KOPT-K1 (cell line): ENCODE results near the gene TTI1.

Experiments
- H3K27ac ChIP-seq: fragments of 200-600 bp; sonication (generic); 2 replicates; pipeline ENCODE4 v1.5.1; 2016; ENCODE audit warnings: antibody characterized with exemption, mild to moderate bottlenecking, low read depth, low read length; ENCODE audit not compliant: poor library complexity, severe bottlenecking
- H3K36me3 ChIP-seq: fragments of 200-600 bp; sonication (generic); 2 replicates; pipeline ENCODE4 v1.5.1; 2017; ENCODE audit warnings: antibody characterized with exemption, mild to moderate bottlenecking, low read length, moderate library complexity; ENCODE audit not compliant: insufficient read depth
- H3K9me3 ChIP-seq: fragments of 200-600 bp; sonication (generic); 2 replicates; pipeline ENCODE4 v1.5.1; 2017; ENCODE audit warnings: antibody characterized with exemption, low read length, mild to moderate bottlenecking; ENCODE audit not compliant: insufficient read depth, poor library complexity, severe bottlenecking

The TTI1 gene

DNA sequence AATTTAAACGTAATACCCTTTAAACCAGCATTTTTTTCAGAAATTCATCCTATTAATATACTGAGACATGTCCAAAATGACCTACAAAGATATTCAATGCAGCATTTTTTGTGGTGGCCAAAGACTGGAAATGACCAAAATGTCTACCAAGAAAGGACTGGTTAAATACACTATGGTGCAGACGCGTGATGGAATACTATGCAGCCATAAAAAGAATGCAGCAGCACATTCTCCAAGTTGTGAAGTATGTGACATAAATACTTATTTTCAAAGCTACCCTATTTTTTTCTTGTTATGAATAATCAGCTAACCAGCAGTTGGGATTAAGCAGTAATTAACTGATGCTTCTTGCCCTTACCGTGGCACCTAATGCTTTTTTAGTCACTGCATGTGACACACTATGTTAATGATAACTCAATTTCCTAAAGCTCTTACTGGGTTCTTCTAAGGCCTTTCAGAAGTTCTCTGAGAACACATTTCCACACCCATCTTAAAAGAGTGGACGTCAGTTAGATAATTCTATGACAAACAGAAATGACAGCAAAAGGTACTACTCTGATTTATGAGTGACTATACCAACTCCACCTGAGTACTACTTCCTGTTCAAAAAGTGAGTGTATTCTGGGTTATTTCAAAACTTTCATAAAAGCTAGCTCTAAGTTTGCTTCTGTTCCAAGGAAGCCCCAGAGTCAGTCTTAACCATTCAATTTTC is 24.9 kb downstream of the TTI1 start:
- Histone ChIP-seq H3K36me3 (peaks cover 99% of the 10 kb centered on the region), H3K27ac (no peak overlapping the region), H3K9me3 (no peaks in the 10 kb centered on the region)

DNA sequence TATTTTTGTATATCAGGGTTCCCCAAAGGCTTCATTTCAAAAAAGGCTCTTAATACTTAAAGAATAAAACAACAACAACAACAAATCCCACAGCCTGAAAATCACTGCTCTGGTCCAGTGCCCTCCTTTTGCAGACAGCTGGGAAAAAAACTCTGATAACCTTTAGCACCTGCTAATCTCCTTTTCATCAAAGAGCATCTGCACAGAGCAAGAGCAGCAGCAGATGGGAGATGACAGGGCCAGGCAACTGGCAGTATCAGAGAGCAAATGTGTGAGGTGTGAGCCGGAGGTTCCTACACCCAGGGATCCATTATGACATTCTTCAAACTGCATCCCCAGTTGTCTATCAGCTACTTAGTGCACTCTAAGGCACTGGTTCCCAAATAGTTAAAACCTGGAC is 25.7 kb downstream of the TTI1 start:
- H3K27ac ChIP-seq, result no peak overlapping the region
- peaks cover 99% of the 10 kb centered on the region for H3K36me3 ChIP-seq

DNA sequence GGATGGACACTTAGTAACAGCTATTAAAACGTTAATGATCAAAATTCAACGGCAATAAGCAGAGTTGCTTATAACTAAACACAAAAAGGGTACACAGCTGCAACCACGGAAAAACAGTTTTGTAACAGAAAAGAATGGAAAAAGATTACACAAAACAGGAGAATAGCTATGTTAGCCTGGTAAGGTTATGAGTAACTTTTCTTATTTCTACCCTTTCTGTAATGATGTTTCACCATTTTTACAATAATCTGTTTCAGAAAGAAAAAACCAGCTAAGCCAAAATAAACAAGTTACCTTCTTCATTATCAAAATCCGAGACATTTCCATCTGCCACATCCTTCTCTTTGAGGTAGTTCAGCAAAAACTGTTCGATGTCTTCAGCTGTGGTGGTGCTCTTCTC is 27.4 kb downstream of the TTI1 start:
- no peaks in the 10 kb centered on the region for H3K9me3 ChIP-seq
- H3K27ac ChIP-seq, result no peak overlapping the region
- peaks cover 99% of the 10 kb centered on the region for H3K36me3 ChIP-seq

More for the DNA sequence above, 25.7 kb downstream of the TTI1 start:
- no peaks in the 10 kb centered on the region for H3K9me3 ChIP-seq

GRCh38 chr20:38004416-38004815 is 28.8 kb downstream of the TTI1 start:
- Histone ChIP-seq H3K36me3 (peaks cover 99% of the 10 kb centered on the region), H3K27ac (no peak overlapping the region), H3K9me3 (no peaks in the 10 kb centered on the region)

DNA sequence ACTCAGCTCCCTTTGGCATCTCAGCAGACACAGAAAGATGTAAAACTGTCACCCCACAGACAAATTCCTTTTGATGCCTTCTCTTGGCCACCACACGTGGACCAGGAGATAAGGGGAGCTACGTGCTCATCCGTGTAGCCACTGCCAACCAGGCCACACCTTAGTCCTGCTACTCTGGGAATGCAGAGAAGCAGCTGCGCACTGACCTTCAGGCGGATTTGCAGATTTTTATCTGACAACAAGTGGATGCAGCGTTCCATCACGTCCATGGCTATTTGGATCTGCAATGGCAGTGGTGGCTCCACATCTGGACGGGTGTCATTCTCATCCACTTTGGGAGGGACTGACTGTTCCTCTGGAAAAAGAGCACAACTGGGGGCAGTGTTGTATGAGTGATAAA is 30.8 kb downstream of the TTI1 start:
- Histone ChIP-seq H3K36me3 (peaks cover 99% of the 10 kb centered on the region), H3K27ac (no peak overlapping the region), H3K9me3 (no peaks in the 10 kb centered on the region)

DNA sequence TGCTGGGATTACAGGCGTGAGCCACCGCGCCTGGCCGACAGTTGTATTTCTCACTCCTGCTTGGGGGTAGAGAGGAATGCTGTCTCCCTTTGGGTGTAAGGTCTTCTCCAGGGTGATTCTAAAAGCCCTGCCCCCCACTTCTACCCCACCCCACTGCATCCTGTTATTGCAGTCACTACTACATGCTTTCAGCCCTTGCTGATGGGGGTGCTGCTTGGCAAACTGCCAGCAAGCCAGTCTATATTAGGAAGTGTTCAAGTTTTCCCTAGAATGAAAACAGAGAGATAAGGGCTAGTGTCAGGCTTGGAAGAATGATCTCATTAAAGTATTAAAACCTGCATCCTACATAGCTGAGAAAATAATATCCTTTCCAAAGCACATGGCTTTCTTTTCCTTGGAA is 31.3 kb downstream of the TTI1 start:
- no peak overlapping the region for H3K27ac ChIP-seq
- peaks cover 99% of the 10 kb centered on the region for H3K36me3 ChIP-seq
- no peaks in the 10 kb centered on the region for H3K9me3 ChIP-seq

DNA sequence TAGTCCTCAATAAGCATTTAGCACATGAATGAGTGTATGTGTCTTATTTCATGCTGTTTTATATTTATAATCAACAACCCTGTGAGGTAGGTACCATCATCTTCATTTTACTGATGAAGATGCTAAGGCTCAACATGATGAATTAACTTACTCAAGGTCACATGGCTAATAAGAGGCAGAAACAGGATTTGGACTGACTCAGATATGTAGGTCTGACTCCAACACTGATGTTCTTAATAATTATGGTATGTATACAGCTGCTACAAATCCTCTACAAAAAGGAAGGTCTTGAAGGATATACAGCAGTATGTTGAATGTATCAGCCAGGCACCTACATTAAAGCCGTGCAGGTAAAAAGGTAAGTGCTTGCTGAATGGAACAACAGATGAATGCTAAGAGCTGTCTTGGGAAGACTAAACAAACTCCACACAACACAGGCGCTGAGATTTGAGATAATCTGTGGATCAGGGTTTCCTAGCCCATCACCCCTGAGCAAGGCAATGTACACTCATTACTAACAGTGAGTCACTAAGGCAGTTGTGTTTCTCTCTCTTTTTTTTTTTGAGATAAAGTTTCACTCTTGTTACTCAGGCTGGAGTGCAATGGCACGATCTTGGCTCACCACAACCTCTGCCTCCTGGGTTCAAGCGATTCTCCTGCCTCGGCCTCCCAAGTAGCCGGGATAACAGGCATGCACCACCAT is 31.9 kb downstream of the TTI1 start:
- Histone ChIP-seq H3K9me3 (no peaks in the 10 kb centered on the region), H3K36me3 (peaks cover 99% of the 10 kb centered on the region), H3K27ac (no peak overlapping the region)

- no peak overlapping the region for H3K27ac ChIP-seq
- no peaks in the 10 kb centered on the region for H3K9me3 ChIP-seq
- H3K36me3 ChIP-seq, result peaks cover 100% of the 10 kb centered on the region
These were observed 33.0 kb downstream of the TTI1 start for GRCh38 chr20:38000293-38000692.

GRCh38 chr20:37999526-38000263 is 33.6 kb downstream of the TTI1 start:
- Histone ChIP-seq H3K27ac (no peak overlapping the region), H3K36me3 (peaks cover 100% of the 10 kb centered on the region), H3K9me3 (no peaks in the 10 kb centered on the region)

DNA sequence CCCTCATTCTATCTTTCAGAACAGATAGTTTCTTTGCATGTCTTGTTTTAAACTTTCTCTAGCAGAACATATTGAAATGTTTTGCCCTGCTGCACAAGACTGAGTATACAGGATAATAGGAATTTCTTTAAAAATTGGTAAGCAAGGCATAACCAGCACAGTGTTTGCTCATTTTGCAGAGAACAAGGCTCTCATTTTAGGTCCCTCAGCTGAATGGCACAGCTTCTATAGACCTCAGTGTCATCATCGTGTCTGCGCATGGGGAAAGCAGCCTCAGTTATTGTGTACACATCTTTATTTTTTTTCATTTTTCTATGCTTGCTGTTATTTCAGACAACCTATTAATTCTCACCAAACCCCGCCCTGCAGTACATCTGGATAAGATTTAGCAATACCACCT is 35.7 kb downstream of the TTI1 start:
- Histone ChIP-seq H3K36me3 (peaks cover 98% of the 10 kb centered on the region), H3K9me3 (no peaks in the 10 kb centered on the region)

DNA sequence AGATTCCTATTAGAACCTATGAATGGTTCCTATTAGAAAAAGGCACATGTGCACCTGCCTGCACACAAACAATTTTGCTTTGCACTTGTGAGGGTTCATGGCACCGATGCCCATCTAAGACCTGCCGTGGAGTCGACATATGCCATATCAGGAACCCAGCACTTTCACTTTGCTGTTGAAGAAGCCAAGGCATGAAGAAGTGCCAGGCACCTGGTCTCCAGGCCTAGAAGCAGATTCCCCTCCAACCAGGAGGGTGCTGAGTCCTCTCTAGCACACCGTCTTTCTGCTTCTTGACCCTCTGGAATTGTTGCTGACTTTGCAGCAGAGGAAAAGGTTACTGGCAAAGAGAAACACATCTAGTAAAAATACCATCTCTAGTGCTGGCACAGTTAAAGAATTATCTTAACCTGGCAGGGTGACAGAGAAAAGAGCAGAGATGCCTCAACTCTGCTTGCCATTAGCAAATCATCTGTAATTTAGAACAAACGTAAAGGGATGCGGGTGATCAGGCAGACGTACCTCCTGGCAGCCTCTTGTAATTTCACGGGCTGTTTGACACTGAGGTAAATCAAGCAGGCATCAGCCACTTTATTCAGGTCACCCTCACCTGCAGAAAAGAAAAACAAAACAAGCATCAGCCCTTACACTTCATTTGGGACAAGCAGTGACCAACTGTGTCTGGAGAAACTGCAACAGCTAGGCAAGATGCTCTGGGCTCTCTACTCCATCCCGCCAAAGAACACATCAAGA is 37.2 kb downstream of the TTI1 start:
- Histone ChIP-seq H3K36me3 (peaks cover 98% of the 10 kb centered on the region), H3K9me3 (no peaks in the 10 kb centered on the region), H3K27ac (no peak overlapping the region)

More for the DNA sequence above, 35.7 kb downstream of the TTI1 start:
- H3K27ac ChIP-seq, result no peak overlapping the region

DNA sequence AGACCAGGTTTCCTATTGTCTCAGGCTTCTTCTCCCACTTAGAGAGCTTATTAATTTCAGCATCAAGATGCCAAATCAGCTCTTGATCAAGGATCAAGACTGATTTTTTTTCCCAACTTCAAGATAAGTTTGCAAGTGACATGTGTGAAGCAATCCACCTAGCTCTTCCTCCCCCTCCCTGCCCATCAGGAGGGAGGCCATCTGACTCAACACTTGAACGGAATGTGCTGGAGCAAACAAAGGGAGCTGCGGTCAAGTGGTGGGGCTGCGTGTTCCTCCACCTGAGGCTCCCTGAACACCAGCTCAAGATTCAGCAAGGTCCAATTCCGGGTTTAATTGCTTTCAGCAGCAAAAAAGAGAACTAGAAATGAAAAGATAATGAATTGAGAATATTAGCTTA is 38.7 kb downstream of the TTI1 start:
- H3K36me3 ChIP-seq, result peaks cover 98% of the 10 kb centered on the region
- H3K27ac ChIP-seq, result no peak overlapping the region
- no peaks in the 10 kb centered on the region for H3K9me3 ChIP-seq

DNA sequence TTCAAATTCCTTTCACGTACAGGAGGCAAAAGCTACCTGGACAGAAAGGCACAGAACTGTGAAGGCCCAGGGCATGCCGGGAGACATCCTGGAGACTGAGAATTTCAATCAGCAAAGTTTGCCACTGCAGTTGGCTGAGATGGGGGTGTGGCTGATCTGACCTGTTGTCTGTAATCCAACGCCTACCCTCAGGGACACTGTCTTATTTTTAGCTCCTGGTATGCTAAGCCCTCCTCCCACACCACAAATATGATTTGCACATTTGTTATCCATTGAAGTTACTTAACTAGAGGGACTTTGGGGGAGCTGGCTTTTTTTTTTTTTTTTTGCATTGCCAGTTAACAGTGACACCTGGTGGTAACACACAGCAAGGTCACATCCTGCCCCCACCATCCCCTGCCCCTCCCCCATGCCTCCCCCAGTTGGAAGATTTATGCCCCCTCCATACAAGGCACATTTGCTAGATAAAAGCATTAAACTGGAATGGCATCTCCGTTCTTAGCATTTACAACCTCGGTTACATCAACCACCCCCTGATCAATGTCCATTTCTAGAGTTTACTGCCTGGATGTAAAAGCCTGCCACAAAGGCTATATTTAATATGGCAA is 40.4 kb downstream of the TTI1 start:
- Histone ChIP-seq H3K27ac (no peak overlapping the region), H3K9me3 (no peaks in the 10 kb centered on the region), H3K36me3 (peaks cover 98% of the 10 kb centered on the region)

- Histone ChIP-seq H3K27ac (no peak overlapping the region), H3K36me3 (peaks cover 98% of the 10 kb centered on the region), H3K9me3 (no peaks in the 10 kb centered on the region)
These were observed 41.3 kb downstream of the TTI1 start for GRCh38 chr20:37991908-37992307.
